Measurements from ENCODE around the gene PRDM16. TPM values are rescaled to one million over a fixed set of nuclear protein-coding genes. Genes with fewer than 3 reads are reported as not detected.

The PRDM16 gene
- total and polyA plus RNA-seq, 2 experiments from 2014 or later, result 0.14 to 0.16 TPM

GRCh38 chr1:3135744-3136455 lies 66.9 kb downstream of the PRDM16 start:
- Histone ChIP-seq H3F3A (replicated peaks; ENCODE audit: low read depth) (no peaks in the 10 kb centered on the region), H3K27ac (ENCODE audit: low read depth) (no peak overlapping the region), H3K36me3 (ENCODE audit: insufficient read depth) (no peaks in the 10 kb centered on the region), H4K20me1 (replicated peaks; ENCODE audit: insufficient read depth) (no peaks in the 10 kb centered on the region), H3K4me3 (no peak overlapping the region), H3K4me2 (no peak overlapping the region), H3K4me1 (ENCODE audit: insufficient read depth) (no peaks in the 10 kb centered on the region), H2AFZ (peak overlapping the region; percentile 47; the same call in 1 of the 2 replicates), H3K27me3 (ENCODE audit: insufficient read depth) (no peaks in the 10 kb centered on the region), H3K9me2 (ENCODE audit: insufficient read depth) (no peaks in the 10 kb centered on the region), H3K79me2 (replicated peaks; ENCODE audit: insufficient read depth) (no peaks in the 10 kb centered on the region)
- peak; percentile 22 for DNase-seq (ENCODE audit: low spot score)
- ATAC-seq, result peak; percentile 77
- Mint-ChIP-seq H3K36me3 (ENCODE audit: low read depth) (no peaks in the 10 kb centered on the region), H3K4me3 (no peak overlapping the region), H3K9me3 (no peaks in the 10 kb centered on the region), H3K4me1 (no peaks in the 10 kb centered on the region; the same call in 2 of the 3 replicates), H3K27me3 (ENCODE audit: insufficient read depth, low read depth, poor library complexity) (peaks cover 10% of the 10 kb centered on the region), H3K27ac (no peak overlapping the region)
- no peak for TF ChIP-seq REST (IDR thresholded peaks at IDR 0.05; ENCODE audit: unreplicated experiment)
- no peak for TF ChIP-seq POLR2AphosphoS5 (IDR thresholded peaks at IDR 0.05; ENCODE audit: low read depth)
- no peak for TF ChIP-seq EZH2phosphoT487 (IDR thresholded peaks at IDR 0.05; ENCODE audit: unreplicated experiment)
- TF ChIP-seq ZNF114 (CRISPR knock-in tag; IDR thresholded peaks at IDR 0.05), result no peak

GRCh38 chr1:3136532-3136931 lies 67.5 kb downstream of the PRDM16 start:
- Histone ChIP-seq H3K79me2 (replicated peaks; ENCODE audit: insufficient read depth) (no peaks in the 10 kb centered on the region), H3K4me1 (ENCODE audit: insufficient read depth) (no peaks in the 10 kb centered on the region), H3K36me3 (ENCODE audit: insufficient read depth) (no peaks in the 10 kb centered on the region), H3F3A (replicated peaks; ENCODE audit: low read depth) (no peaks in the 10 kb centered on the region), H3K27me3 (ENCODE audit: insufficient read depth) (no peaks in the 10 kb centered on the region), H3K27ac (ENCODE audit: low read depth) (no peak overlapping the region), H3K4me3 (no peak overlapping the region), H2AFZ (no peak overlapping the region), H3K9me2 (ENCODE audit: insufficient read depth) (no peaks in the 10 kb centered on the region), H4K20me1 (replicated peaks; ENCODE audit: insufficient read depth) (no peaks in the 10 kb centered on the region), H3K4me2 (no peak overlapping the region)
- Mint-ChIP-seq H3K4me1 (no peaks in the 10 kb centered on the region; the same call in 2 of the 3 replicates), H3K27ac (no peak overlapping the region), H3K4me3 (no peak overlapping the region), H3K9me3 (no peaks in the 10 kb centered on the region), H3K27me3 (ENCODE audit: insufficient read depth, low read depth, poor library complexity) (peaks cover 13% of the 10 kb centered on the region), H3K36me3 (ENCODE audit: low read depth) (no peaks in the 10 kb centered on the region)
- DNase-seq (ENCODE audit: low spot score) (no peak), ATAC-seq (no peak)
- TF ChIP-seq POLR2AphosphoS5 (IDR thresholded peaks at IDR 0.05; ENCODE audit: low read depth), result no peak
- no peak for TF ChIP-seq STAT1 (IDR thresholded peaks at IDR 0.05; ENCODE audit: unreplicated experiment)
- TF ChIP-seq CTCF (conservative IDR thresholded peaks at IDR 0.05; ENCODE audit: low read depth in 2 of 2), result no peak
- no peak for TF ChIP-seq ZNF331 (CRISPR knock-in tag; IDR thresholded peaks at IDR 0.05; ENCODE audit: low read depth)
- no peak for TF ChIP-seq JUNB (IDR thresholded peaks at IDR 0.05; ENCODE audit: unreplicated experiment)
- TF ChIP-seq EZH2phosphoT487 (IDR thresholded peaks at IDR 0.05; ENCODE audit: unreplicated experiment), result no peak
- TF ChIP-seq ETS1 (IDR thresholded peaks at IDR 0.05), result no peak

All from GM23338 (cell line).